Mesendoderm (in vitro differentiated cells): ENCODE measurements around the gene C11orf87. TPM values are rescaled to one million over a fixed set of nuclear protein-coding genes. Genes with fewer than 3 reads are reported as not detected.
A peak's percentile ranks its signal among the peaks of the same experiment; 100 is the strongest.

Experiments
- DNase-seq: peaks from one replicate; pipeline ENCODE4 v3.0.0; 2013
- H2AK5ac ChIP-seq: 2 replicates; pipeline ENCODE4 v1.6.1; 2013; ENCODE audit warnings: low read length, inconsistent platforms
- H2BK120ac ChIP-seq: 2 replicates; pipeline ENCODE4 v1.6.1; 2013; ENCODE audit warnings: low read depth, mild to moderate bottlenecking, low read length, moderate library complexity, mixed read lengths
- H2BK15ac ChIP-seq: replicated peaks from 2 replicates; pipeline ENCODE4 v1.6.1; 2013; ENCODE audit warnings: low read depth, mild to moderate bottlenecking, moderate library complexity
- H2BK5ac ChIP-seq: 2 replicates; pipeline ENCODE4 v1.6.1; 2013; ENCODE audit warnings: low read length, inconsistent platforms
- H3K18ac ChIP-seq: 2 replicates; pipeline ENCODE4 v1.6.1; 2013; ENCODE audit warnings: mild to moderate bottlenecking, low read length, mixed read lengths
- H3K23ac ChIP-seq: one replicate; pipeline ENCODE4 v1.6.1; 2013; ENCODE audit warnings: low read length
- H3K27ac ChIP-seq: 2 replicates; pipeline ENCODE4 v1.5.1; 2013; ENCODE audit warnings: low read depth, mild to moderate bottlenecking, inconsistent platforms, low read length, moderate library complexity
- H3K27me3 ChIP-seq: 2 replicates; pipeline ENCODE4 v1.6.1; 2013; ENCODE audit warnings: low read length, control low read depth, mild to moderate bottlenecking, inconsistent platforms; ENCODE audit not compliant: insufficient read depth, poor library complexity
- H3K36me3 ChIP-seq: 2 replicates; pipeline ENCODE4 v1.6.1; 2013; ENCODE audit warnings: low read length, inconsistent platforms; ENCODE audit not compliant: control insufficient read depth, insufficient read depth
- H3K4ac ChIP-seq: one replicate; pipeline ENCODE4 v1.6.1; 2013; ENCODE audit warnings: low read depth, mild to moderate bottlenecking, low read length, moderate library complexity
- H3K4me1 ChIP-seq: 2 replicates; pipeline ENCODE4 v1.6.1; 2013; ENCODE audit warnings: low read depth, low read length, inconsistent platforms; ENCODE audit not compliant: control insufficient read depth
- H3K4me2 ChIP-seq: 2 replicates; pipeline ENCODE4 v1.6.1; 2013; ENCODE audit warnings: low read length
- H3K4me3 ChIP-seq: 2 replicates; pipeline ENCODE4 v1.5.1; 2013; ENCODE audit warnings: mild to moderate bottlenecking, low read length
- H3K56ac ChIP-seq: one replicate; pipeline ENCODE4 v1.6.1; 2013; ENCODE audit warnings: low read length
- H3K79me1 ChIP-seq: 2 replicates; pipeline ENCODE4 v1.6.1; 2013; ENCODE audit warnings: low read length, inconsistent platforms
- H3K79me2 ChIP-seq: 2 replicates; pipeline ENCODE4 v1.6.1; 2013; ENCODE audit warnings: mild to moderate bottlenecking, low read length; ENCODE audit not compliant: control insufficient read depth, insufficient read depth
- H3K9ac ChIP-seq: 2 replicates; pipeline ENCODE4 v1.6.1; 2013; ENCODE audit warnings: low read length, inconsistent platforms
- H4K5ac ChIP-seq: one replicate; pipeline ENCODE4 v1.6.1; 2013; ENCODE audit warnings: low read length
- H4K8ac ChIP-seq: one replicate; pipeline ENCODE4 v1.6.1; 2013; ENCODE audit warnings: low read depth, mild to moderate bottlenecking, control low read depth, low read length, moderate library complexity
- WGBS: extraction: QIAGEN DNeasy Blood & Tissue Kit; methylation state at CpG from one replicate; pipeline ENCODE4 v1.1.7; 2013; ENCODE audit warnings: low lambda C conversion rate, missing lambda C conversion rate; ENCODE audit not compliant: insufficient coverage; ENCODE audit errors: extremely low coverage; 5-methylcytosine and 5-hydroxymethylcytosine counted together
- polyA plus RNA-seq, 2 experiments: library from polyadenylated mRNA; stranded (reverse); fragments of 200-250 nt; gene quantifications; one replicate each; pipeline ENCODE4 v1.2.3, GENCODE V29; 2013

The C11orf87 gene
- 0.58 TPM for polyA plus RNA-seq (2013, experiment 1 of 2)
- polyA plus RNA-seq (2013, experiment 2 of 2), result 0.53 TPM

GRCh38 chr11:109421981-109422869, at the start of gene C11orf87:
Gene C11orf87, plus strand, starts transcription at chr11:109422190. Its CDS starts 1,444 bp downstream, at chr11:109423634.
- DNase-seq, result peak; percentile 80
- peaks cover 14% of the 10 kb centered on the region for H3K27me3 ChIP-seq

GRCh38 chr11:109374032-109374431, 48.0 kb upstream of the C11orf87 start:
- Histone ChIP-seq H3K4me1 (no peaks in the 10 kb centered on the region), H2BK15ac (no peak overlapping the region), H3K9ac (no peak overlapping the region), H3K23ac (no peak overlapping the region), H2BK120ac (no peak overlapping the region), H2BK5ac (no peak overlapping the region), H3K18ac (no peak overlapping the region), H3K79me2 (no peaks in the 10 kb centered on the region), H3K36me3 (no peaks in the 10 kb centered on the region), H3K27ac (no peak overlapping the region), H3K27me3 (no peaks in the 10 kb centered on the region), H4K5ac (no peak overlapping the region), H2AK5ac (no peak overlapping the region), H3K4me2 (no peak overlapping the region), H4K8ac (no peak overlapping the region), H3K4ac (no peak overlapping the region), H3K79me1 (no peaks in the 10 kb centered on the region), H3K4me3 (no peak overlapping the region), H3K56ac (no peak overlapping the region)
- no peak for DNase-seq

More at GRCh38 chr11:109421981-109422869, at the start of gene C11orf87:
- H3K23ac ChIP-seq, result peak within 1 kb of the TSS; percentile 60
- H4K5ac ChIP-seq, result no peak within 1 kb of the TSS
- peak within 1 kb of the TSS; percentile 21 for H3K4me3 ChIP-seq
- H2BK15ac ChIP-seq, result no peak within 1 kb of the TSS
- no peak within 1 kb of the TSS for H4K8ac ChIP-seq
- peak within 1 kb of the TSS; percentile 59 for H3K56ac ChIP-seq
- H2BK5ac ChIP-seq, result no peak within 1 kb of the TSS
- H3K36me3 ChIP-seq, result no peaks in the 10 kb centered on the region
- H2AK5ac ChIP-seq, result no peak within 1 kb of the TSS
- H3K4me2 ChIP-seq, result peak within 1 kb of the TSS; percentile 75
- H3K4ac ChIP-seq, result no peak within 1 kb of the TSS
- H3K9ac ChIP-seq, result peak within 1 kb of the TSS; percentile 29
- no peak within 1 kb of the TSS for H3K27ac ChIP-seq
- H2BK120ac ChIP-seq, result no peak within 1 kb of the TSS
- peaks cover 2% of the 10 kb centered on the region for H3K4me1 ChIP-seq
- WGBS, result no CpG with 5 or more reads among the region's 54 CpGs
- H3K79me2 ChIP-seq, result no peaks in the 10 kb centered on the region
- no peaks in the 10 kb centered on the region for H3K79me1 ChIP-seq
- H3K18ac ChIP-seq, result no peak within 1 kb of the TSS

GRCh38 chr11:109374441-109374840, 47.5 kb upstream of the C11orf87 start:
- no peaks in the 10 kb centered on the region for H3K4me1 ChIP-seq
- H3K4ac ChIP-seq, result no peak overlapping the region
- no peak overlapping the region for H3K4me3 ChIP-seq
- H3K23ac ChIP-seq, result no peak overlapping the region
- H3K36me3 ChIP-seq, result no peaks in the 10 kb centered on the region
- no peak overlapping the region for H2BK5ac ChIP-seq
- H3K27ac ChIP-seq, result no peak overlapping the region
- no peak overlapping the region for H2BK120ac ChIP-seq
- H4K8ac ChIP-seq, result no peak overlapping the region
- no peak overlapping the region for H2AK5ac ChIP-seq
- DNase-seq, result no peak
- no peak overlapping the region for H3K56ac ChIP-seq
- no peaks in the 10 kb centered on the region for H3K79me1 ChIP-seq
- no peaks in the 10 kb centered on the region for H3K79me2 ChIP-seq
- no peak overlapping the region for H2BK15ac ChIP-seq
- H4K5ac ChIP-seq, result no peak overlapping the region
- H3K18ac ChIP-seq, result no peak overlapping the region
- H3K9ac ChIP-seq, result no peak overlapping the region
- H3K27me3 ChIP-seq, result no peaks in the 10 kb centered on the region
- WGBS, result no CpG with 5 or more reads among the region's 4 CpGs
- no peak overlapping the region for H3K4me2 ChIP-seq

- Histone ChIP-seq H3K56ac (no peak overlapping the region), H3K36me3 (no peaks in the 10 kb centered on the region), H3K9ac (no peak overlapping the region), H3K4ac (no peak overlapping the region), H4K5ac (no peak overlapping the region), H3K18ac (no peak overlapping the region), H4K8ac (no peak overlapping the region), H3K27me3 (no peaks in the 10 kb centered on the region), H3K4me3 (no peak overlapping the region), H2AK5ac (no peak overlapping the region), H3K27ac (no peak overlapping the region), H3K79me2 (no peaks in the 10 kb centered on the region), H3K4me1 (no peaks in the 10 kb centered on the region), H2BK15ac (no peak overlapping the region), H3K79me1 (no peaks in the 10 kb centered on the region), H2BK120ac (no peak overlapping the region), H3K23ac (no peak overlapping the region), H3K4me2 (no peak overlapping the region), H2BK5ac (no peak overlapping the region)
- no peak for DNase-seq
- WGBS, result no CpG with 5 or more reads among the region's 4 CpGs
Observed at GRCh38 chr11:109377039-109377742, 44.8 kb upstream of the C11orf87 start.

DNA sequence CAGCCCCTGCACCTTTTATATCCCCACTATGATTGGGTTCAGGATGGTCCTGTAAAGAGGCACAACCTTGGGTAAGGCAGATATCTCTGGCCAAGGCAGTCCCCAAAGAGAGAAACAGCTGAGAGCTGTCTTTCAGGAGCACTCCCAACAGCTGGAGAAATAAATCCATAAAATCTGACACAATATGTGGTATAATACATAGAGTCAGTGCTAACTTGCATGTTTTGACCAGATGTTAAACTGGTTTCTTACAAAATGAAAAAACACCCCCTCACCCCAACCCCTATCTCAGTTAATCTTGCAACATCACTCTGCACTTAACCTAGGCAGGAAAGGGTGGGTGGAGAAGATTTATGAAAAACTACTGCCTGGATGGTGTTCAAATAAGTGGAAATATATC, 44.0 kb upstream of the C11orf87 start:
- Histone ChIP-seq H3K36me3 (no peaks in the 10 kb centered on the region), H3K4me2 (no peak overlapping the region), H3K23ac (no peak overlapping the region), H3K4me3 (no peak overlapping the region), H3K27ac (no peak overlapping the region), H2BK5ac (no peak overlapping the region), H2AK5ac (no peak overlapping the region), H3K56ac (no peak overlapping the region), H3K4ac (no peak overlapping the region), H3K18ac (no peak overlapping the region), H2BK15ac (no peak overlapping the region), H3K9ac (no peak overlapping the region), H3K79me2 (no peaks in the 10 kb centered on the region), H3K79me1 (no peaks in the 10 kb centered on the region), H3K27me3 (no peaks in the 10 kb centered on the region), H3K4me1 (no peaks in the 10 kb centered on the region), H2BK120ac (no peak overlapping the region), H4K5ac (no peak overlapping the region), H4K8ac (no peak overlapping the region)
- no peak for DNase-seq
